Neural cell (in vitro differentiated cells): ENCODE data around the gene CASP2. TPM values are rescaled to one million over a fixed set of nuclear protein-coding genes. Genes with fewer than 3 reads are reported as not detected.

ENCODE experiments used
- H2AFZ ChIP-seq: fragments of 200-600, 300-800 bp; sonication (generic), shearing (Covaris generic); 2 replicates; pipeline ENCODE4 v1.6.0; 2014; ENCODE audit warnings: low read depth, mild to moderate bottlenecking, antibody characterized with exemption, low read length, moderate library complexity
- H3F3A ChIP-seq: fragments of 200-600 bp; shearing (Covaris generic); 2 replicates; pipeline ENCODE4 v1.6.1; 2016; ENCODE audit warnings: mild to moderate bottlenecking, moderate library complexity, mixed read lengths, antibody characterized with exemption, low read length; ENCODE audit not compliant: insufficient read depth, poor library complexity, severe bottlenecking
- H3K27ac ChIP-seq: fragments of 200-600, 300-800 bp; sonication (generic), shearing (Covaris generic); 2 replicates; pipeline ENCODE4 v1.5.1; 2014; ENCODE audit warnings: mild to moderate bottlenecking, low read length, moderate library complexity
- H3K27me3 ChIP-seq: fragments of 300-800, 200-600 bp; sonication (generic), shearing (Covaris generic); 2 replicates; pipeline ENCODE4 v1.6.0; 2014; ENCODE audit warnings: mild to moderate bottlenecking, low read depth, low read length, moderate library complexity; ENCODE audit not compliant: insufficient read depth
- H3K36me3 ChIP-seq: fragments of 300-800, 200-600 bp; sonication (generic), shearing (Covaris generic); 2 replicates; pipeline ENCODE4 v1.5.1; 2014; ENCODE audit warnings: mild to moderate bottlenecking, antibody characterized with exemption, low read length, moderate library complexity; ENCODE audit not compliant: insufficient read depth
- H3K4me2 ChIP-seq: fragments of 300-800, 200-600 bp; sonication (generic), shearing (Covaris generic); 2 replicates; pipeline ENCODE4 v1.6.0; 2014; ENCODE audit warnings: mild to moderate bottlenecking, low read length
- H3K4me3 ChIP-seq: fragments of 300-800, 200-600 bp; sonication (generic), shearing (Covaris generic); 2 replicates; pipeline ENCODE4 v1.5.1; 2014; ENCODE audit warnings: mild to moderate bottlenecking, low read length, moderate library complexity
- H3K79me2 ChIP-seq: fragments of 200-600 bp; shearing (Covaris generic); replicated peaks from 2 replicates; pipeline ENCODE4 v1.6.0; 2014; ENCODE audit warnings: mild to moderate bottlenecking, low read length, moderate library complexity; ENCODE audit not compliant: insufficient read depth
- H3K9ac ChIP-seq: fragments of 300-800, 200-600 bp; sonication (generic), shearing (Covaris generic); 2 replicates; pipeline ENCODE4 v1.6.1; 2016; ENCODE audit warnings: mild to moderate bottlenecking, low read length, mixed read lengths
- H3K9me2 ChIP-seq: fragments of 200-600 bp; shearing (Covaris generic); 2 replicates; pipeline ENCODE4 v1.6.1; 2016; ENCODE audit warnings: mild to moderate bottlenecking, low read length, mixed read lengths; ENCODE audit not compliant: insufficient read depth
- H3K9me3 ChIP-seq: fragments of 200-600, 300-800 bp; sonication (generic), shearing (Covaris generic); 2 replicates; pipeline ENCODE4 v1.6.1; 2016; ENCODE audit warnings: mild to moderate bottlenecking, mixed run types, low read length, moderate library complexity, mixed read lengths
- H4K20me1 ChIP-seq: fragments of 200-600 bp; shearing (Covaris generic); 2 replicates; pipeline ENCODE4 v1.6.1; 2016; ENCODE audit warnings: mild to moderate bottlenecking, mixed run types; ENCODE audit not compliant: insufficient read depth
- EP300 ChIP-seq: fragments of 450-650 bp; conservative IDR thresholded peaks from 2 replicates; pipeline ENCODE4 v1.6.1; 2014; ENCODE audit warnings: antibody characterized with exemption, mild to moderate bottlenecking, moderate library complexity; ENCODE audit not compliant: poor library complexity, severe bottlenecking
- EZH2 ChIP-seq: fragments of 200-600, 300-800 bp; shearing (Covaris generic), sonication (generic); IDR thresholded peaks from 2 replicates; pipeline ENCODE4 v1.6.1; 2014; ENCODE audit warnings: antibody characterized with exemption, low read length, borderline replicate concordance, mild to moderate bottlenecking; ENCODE audit not compliant: insufficient read depth, poor library complexity, severe bottlenecking
- MXI1 ChIP-seq: fragments of 450-650 bp; conservative IDR thresholded peaks from 2 replicates; pipeline ENCODE4 v1.6.1; 2014; ENCODE audit warnings: antibody characterized with exemption, mild to moderate bottlenecking; ENCODE audit not compliant: poor library complexity, severe bottlenecking
- POLR2AphosphoS5 ChIP-seq: IDR thresholded peaks from 2 replicates; pipeline ENCODE4 v1.6.1; 2012
- RAD21 ChIP-seq: fragments of 450-650 bp; conservative IDR thresholded peaks from 2 replicates; pipeline ENCODE4 v1.6.1; 2014; ENCODE audit warnings: antibody characterized with exemption, mild to moderate bottlenecking, moderate library complexity
- SMC3 ChIP-seq: fragments of 450-650 bp; conservative IDR thresholded peaks from 2 replicates; pipeline ENCODE4 v1.6.1; 2014; ENCODE audit warnings: antibody characterized with exemption, mild to moderate bottlenecking, moderate library complexity; ENCODE audit not compliant: poor library complexity
- TAF1 ChIP-seq: IDR thresholded peaks from 2 replicates; pipeline ENCODE4 v1.6.1; 2012; ENCODE audit warnings: low read depth
- polyA plus RNA-seq: library from polyadenylated mRNA; depleted of rRNA; stranded (reverse); fragments of >200 nt; gene quantifications from 2 replicates; pipeline ENCODE4 v1.2.3, GENCODE V29; 2014
- TF ChIP-seq, protein P1 (sequence below): fragments of 450-650 bp; IDR thresholded peaks from 2 replicates; pipeline ENCODE4 v1.5.1; 2014; ENCODE audit warnings: antibody characterized with exemption, mild to moderate bottlenecking, moderate library complexity; ENCODE audit not compliant: poor library complexity, severe bottlenecking
- TF ChIP-seq, protein P2 (sequence below): IDR thresholded peaks from 2 replicates; pipeline ENCODE4 v1.6.1; 2012; ENCODE audit warnings: borderline replicate concordance

CASP2 gene
- polyA plus RNA-seq, 1 donor from 2014 or later: 9.0 TPM

DNA sequence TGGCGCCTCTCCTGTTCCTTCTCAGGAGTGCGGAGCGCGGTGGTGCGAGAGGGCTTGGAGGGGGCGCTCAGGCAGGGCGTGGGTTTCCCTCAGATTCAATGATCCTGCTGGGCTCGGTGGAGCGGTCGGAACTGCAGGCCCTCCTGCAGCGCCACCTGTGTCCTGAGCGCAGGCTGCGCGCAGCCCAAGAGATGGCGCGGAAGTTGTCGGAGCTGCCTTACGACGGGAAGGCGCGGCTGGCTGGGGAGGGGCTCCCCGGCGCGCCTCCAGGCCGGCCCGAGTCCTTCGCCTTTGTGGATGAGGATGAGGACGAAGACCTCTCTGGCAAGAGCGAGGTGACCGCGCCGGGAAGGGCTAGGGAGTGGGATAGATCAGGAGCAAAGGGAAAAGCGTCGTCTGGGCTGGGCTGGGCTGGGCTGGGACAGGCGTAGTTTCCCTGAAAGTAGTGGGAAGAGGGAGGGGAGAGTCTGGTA, 57.3 kb downstream of the CASP2 start:
- Histone ChIP-seq H3K9me2 (no peaks in the 10 kb centered on the region), H3K4me2 (no peak overlapping the region), H3K9ac (no peak overlapping the region), H3K9me3 (no peaks in the 10 kb centered on the region), H2AFZ (no peak overlapping the region), H4K20me1 (no peaks in the 10 kb centered on the region), H3K36me3 (no peaks in the 10 kb centered on the region), H3K27me3 (peaks cover 6% of the 10 kb centered on the region), H3K79me2 (no peaks in the 10 kb centered on the region), H3F3A (no peaks in the 10 kb centered on the region), H3K4me3 (peak overlapping the region; percentile 39), H3K27ac (no peak overlapping the region)
- TF ChIP-seq, protein P1, sequence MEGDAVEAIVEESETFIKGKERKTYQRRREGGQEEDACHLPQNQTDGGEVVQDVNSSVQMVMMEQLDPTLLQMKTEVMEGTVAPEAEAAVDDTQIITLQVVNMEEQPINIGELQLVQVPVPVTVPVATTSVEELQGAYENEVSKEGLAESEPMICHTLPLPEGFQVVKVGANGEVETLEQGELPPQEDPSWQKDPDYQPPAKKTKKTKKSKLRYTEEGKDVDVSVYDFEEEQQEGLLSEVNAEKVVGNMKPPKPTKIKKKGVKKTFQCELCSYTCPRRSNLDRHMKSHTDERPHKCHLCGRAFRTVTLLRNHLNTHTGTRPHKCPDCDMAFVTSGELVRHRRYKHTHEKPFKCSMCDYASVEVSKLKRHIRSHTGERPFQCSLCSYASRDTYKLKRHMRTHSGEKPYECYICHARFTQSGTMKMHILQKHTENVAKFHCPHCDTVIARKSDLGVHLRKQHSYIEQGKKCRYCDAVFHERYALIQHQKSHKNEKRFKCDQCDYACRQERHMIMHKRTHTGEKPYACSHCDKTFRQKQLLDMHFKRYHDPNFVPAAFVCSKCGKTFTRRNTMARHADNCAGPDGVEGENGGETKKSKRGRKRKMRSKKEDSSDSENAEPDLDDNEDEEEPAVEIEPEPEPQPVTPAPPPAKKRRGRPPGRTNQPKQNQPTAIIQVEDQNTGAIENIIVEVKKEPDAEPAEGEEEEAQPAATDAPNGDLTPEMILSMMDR: peak; percentile 53
- TF ChIP-seq EP300: no peak
- TF ChIP-seq EZH2: no peak

DNA sequence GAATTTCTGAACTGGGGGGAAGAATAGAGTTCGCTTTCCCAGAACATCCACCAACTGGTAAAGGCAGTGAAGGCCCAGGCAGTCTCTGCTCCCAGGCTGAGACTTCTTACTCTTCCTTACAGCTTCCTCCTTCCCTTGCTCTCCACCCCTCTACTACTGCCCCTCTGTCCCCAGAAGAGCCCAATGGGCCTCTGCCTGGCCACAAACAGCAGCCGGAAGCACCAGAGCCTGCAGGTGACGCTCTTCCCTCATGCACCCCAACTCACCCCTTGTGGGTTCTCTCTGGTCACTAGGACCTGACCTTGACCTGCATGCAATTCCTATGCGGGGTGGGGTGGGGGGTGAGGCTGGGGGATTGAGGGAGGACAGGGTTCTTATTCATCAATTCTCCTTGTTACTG, 57.9 kb downstream of the CASP2 start:
- Histone ChIP-seq H3K4me3 (no peak overlapping the region), H3K9me3 (no peaks in the 10 kb centered on the region), H3K79me2 (no peaks in the 10 kb centered on the region), H3F3A (no peaks in the 10 kb centered on the region), H3K36me3 (no peaks in the 10 kb centered on the region), H3K27ac (no peak overlapping the region), H3K9ac (no peak overlapping the region), H4K20me1 (no peaks in the 10 kb centered on the region), H3K27me3 (peaks cover 6% of the 10 kb centered on the region), H3K4me2 (no peak overlapping the region), H2AFZ (no peak overlapping the region), H3K9me2 (no peaks in the 10 kb centered on the region)
- TF ChIP-seq SMC3: no peak

DNA sequence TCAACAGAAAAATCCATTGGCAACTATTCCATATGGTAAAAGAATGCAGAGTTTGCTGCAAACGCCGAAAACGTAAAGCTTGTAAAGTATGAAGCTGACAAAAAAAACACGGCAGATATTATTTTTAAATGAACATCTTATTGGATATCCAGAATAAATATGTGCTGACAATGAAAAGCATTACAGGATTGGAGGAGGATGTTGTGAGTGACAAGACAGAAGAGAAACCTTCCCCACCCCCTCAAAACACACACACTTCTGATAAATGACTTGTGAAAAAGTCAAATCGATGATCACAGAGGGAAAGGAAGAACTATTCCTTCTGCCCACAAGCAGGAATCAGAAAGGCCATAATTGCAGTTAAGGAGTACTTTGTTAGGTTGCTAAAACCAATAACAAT, 59.8 kb downstream of the CASP2 start:
- no peaks in the 10 kb centered on the region for H3K36me3 ChIP-seq
- no peak overlapping the region for H3K4me3 ChIP-seq
- no peak overlapping the region for H3K4me2 ChIP-seq
- no peaks in the 10 kb centered on the region for H3K79me2 ChIP-seq
- H4K20me1 ChIP-seq: no peaks in the 10 kb centered on the region
- no peak overlapping the region for H3K9ac ChIP-seq
- H3K9me2 ChIP-seq: no peaks in the 10 kb centered on the region
- no peaks in the 10 kb centered on the region for H3F3A ChIP-seq
- H3K27me3 ChIP-seq: peaks cover 6% of the 10 kb centered on the region
- no peaks in the 10 kb centered on the region for H3K9me3 ChIP-seq
- H2AFZ ChIP-seq: no peak overlapping the region
- H3K27ac ChIP-seq: no peak overlapping the region
- TF ChIP-seq RAD21: no peak

DNA sequence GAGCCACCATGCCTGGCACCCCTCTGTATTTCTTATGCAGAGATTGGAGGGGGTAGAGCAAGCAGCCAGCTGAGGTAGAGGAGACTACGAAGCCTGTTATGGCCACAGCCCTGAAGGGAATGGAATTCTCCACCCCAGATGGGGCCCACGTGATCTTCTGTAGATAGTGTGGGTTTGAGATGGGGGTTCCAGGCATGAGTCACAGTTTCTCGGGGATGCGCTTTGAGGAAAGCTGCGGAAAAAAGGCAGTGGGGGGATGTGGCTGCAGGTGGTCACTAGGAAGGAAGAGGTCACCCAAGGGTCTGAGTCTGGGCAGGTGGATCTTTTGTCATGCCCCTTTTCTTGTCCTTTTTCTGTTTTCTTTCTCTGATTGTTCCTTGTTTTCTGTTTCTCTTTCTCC, 62.9 kb downstream of the CASP2 start:
- Histone ChIP-seq H3K36me3 (no peaks in the 10 kb centered on the region), H4K20me1 (no peaks in the 10 kb centered on the region), H3K4me3 (no peak overlapping the region), H3K9me2 (no peaks in the 10 kb centered on the region), H3K4me2 (no peak overlapping the region), H3K79me2 (no peaks in the 10 kb centered on the region), H3K9ac (no peak overlapping the region), H2AFZ (no peak overlapping the region), H3K27ac (no peak overlapping the region), H3F3A (no peaks in the 10 kb centered on the region), H3K9me3 (no peaks in the 10 kb centered on the region), H3K27me3 (no peaks in the 10 kb centered on the region)
- TF ChIP-seq, protein P2, sequence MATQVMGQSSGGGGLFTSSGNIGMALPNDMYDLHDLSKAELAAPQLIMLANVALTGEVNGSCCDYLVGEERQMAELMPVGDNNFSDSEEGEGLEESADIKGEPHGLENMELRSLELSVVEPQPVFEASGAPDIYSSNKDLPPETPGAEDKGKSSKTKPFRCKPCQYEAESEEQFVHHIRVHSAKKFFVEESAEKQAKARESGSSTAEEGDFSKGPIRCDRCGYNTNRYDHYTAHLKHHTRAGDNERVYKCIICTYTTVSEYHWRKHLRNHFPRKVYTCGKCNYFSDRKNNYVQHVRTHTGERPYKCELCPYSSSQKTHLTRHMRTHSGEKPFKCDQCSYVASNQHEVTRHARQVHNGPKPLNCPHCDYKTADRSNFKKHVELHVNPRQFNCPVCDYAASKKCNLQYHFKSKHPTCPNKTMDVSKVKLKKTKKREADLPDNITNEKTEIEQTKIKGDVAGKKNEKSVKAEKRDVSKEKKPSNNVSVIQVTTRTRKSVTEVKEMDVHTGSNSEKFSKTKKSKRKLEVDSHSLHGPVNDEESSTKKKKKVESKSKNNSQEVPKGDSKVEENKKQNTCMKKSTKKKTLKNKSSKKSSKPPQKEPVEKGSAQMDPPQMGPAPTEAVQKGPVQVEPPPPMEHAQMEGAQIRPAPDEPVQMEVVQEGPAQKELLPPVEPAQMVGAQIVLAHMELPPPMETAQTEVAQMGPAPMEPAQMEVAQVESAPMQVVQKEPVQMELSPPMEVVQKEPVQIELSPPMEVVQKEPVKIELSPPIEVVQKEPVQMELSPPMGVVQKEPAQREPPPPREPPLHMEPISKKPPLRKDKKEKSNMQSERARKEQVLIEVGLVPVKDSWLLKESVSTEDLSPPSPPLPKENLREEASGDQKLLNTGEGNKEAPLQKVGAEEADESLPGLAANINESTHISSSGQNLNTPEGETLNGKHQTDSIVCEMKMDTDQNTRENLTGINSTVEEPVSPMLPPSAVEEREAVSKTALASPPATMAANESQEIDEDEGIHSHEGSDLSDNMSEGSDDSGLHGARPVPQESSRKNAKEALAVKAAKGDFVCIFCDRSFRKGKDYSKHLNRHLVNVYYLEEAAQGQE: no peak
- TF ChIP-seq SMC3 (no peak), RAD21 (no peak), TAF1 (no peak), EP300 (no peak), POLR2AphosphoS5 (no peak), MXI1 (no peak), EZH2 (no peak)
- TF ChIP-seq, protein P1: no peak
